GM12892 (cell line): ENCODE data around the gene MEIOB.

Experiments
- DNase-seq: peaks from one replicate; pipeline ENCODE4 v3.0.0; 2011; ENCODE audit not compliant: insufficient read length
- FAIRE-seq: peaks from 2 replicates; lab custom pipeline; 2011; peaks lifted over from hg19 to GRCh38; lab: Jason Lieb, UNC
- POLR2A ChIP-seq: IDR thresholded peaks from 2 replicates; pipeline ENCODE4 v1.6.1; 2011; ENCODE audit warnings: low read depth, low read length, control low read depth
- POLR2AphosphoS5 ChIP-seq: IDR thresholded peaks from 2 replicates; pipeline ENCODE4 v1.6.1; 2011; ENCODE audit warnings: low read depth, low read length, control low read depth
- TAF1 ChIP-seq: IDR thresholded peaks from 2 replicates; pipeline ENCODE4 v1.6.1; 2011; ENCODE audit warnings: low read depth, mild to moderate bottlenecking, control low read depth, low read length, borderline replicate concordance

The MEIOB gene

DNA sequence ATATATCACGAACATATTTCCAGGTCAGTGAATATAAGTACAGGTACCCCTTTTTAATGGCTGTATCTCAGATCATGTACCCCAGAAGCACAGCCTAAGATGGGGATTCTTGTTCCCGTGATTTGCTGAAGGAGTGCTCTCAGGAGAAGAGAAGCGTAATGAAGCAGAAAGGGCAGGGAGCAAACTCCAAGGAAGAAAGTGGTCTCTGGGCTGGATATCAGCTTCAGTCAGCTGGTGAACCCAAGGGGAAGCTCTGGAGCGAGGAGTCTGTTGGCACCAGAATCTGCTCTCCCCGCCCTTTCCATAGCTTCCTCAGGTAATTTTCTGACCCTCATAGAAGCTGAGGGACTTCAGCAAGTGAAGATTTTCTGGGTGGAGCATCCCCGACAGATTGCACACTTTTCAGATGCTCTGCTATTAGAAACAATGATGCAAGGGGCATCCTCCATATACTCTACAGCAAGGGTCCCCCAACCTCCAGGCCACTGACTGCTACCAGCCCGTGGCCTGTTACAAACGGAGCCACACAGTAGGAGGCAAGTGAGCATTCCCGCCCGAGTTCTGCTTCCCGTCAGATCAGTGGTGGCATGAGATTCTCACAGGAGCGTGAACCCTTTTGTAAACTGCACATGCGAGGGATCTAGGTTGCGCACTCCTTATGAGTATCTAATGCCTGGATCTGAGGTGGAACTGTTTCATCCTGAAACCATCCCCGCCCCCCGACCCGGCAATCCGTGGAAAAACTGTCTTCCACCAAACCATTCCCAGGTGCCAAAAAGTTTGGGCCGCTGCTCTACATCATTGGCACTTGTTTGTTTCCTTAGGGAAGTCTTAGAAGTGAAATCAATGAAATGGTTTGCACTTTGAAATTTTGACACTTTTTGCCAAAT, 40.5 kb downstream of the MEIOB start:
- FAIRE-seq (no peak), DNase-seq (no peak)
- no peak for TF ChIP-seq POLR2AphosphoS5
- TF ChIP-seq POLR2A = no peak
- TF ChIP-seq TAF1 = no peak

DNA sequence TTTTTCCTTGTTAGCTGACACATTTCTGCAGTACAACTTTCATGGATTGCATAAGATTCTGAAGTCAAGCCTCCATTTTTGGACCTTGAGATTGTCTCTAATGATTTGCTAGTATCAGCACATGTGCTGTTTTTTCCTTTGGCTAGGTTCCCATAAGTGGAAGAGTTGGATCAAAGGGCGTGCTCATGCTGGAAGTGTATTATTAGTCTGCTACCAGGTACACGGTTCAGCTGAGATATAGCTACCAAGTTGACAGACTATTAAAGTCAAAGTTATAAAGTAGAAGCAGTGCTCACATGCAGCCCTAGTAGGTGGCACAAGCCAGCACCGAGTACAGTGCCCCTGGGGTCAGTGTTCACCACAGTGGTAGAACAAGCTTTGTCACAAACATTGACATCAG, 41.8 kb downstream of the MEIOB start:
- no peak for FAIRE-seq
- TF ChIP-seq TAF1 (no peak), POLR2A (no peak), POLR2AphosphoS5 (no peak)
- DNase-seq = no peak

DNA sequence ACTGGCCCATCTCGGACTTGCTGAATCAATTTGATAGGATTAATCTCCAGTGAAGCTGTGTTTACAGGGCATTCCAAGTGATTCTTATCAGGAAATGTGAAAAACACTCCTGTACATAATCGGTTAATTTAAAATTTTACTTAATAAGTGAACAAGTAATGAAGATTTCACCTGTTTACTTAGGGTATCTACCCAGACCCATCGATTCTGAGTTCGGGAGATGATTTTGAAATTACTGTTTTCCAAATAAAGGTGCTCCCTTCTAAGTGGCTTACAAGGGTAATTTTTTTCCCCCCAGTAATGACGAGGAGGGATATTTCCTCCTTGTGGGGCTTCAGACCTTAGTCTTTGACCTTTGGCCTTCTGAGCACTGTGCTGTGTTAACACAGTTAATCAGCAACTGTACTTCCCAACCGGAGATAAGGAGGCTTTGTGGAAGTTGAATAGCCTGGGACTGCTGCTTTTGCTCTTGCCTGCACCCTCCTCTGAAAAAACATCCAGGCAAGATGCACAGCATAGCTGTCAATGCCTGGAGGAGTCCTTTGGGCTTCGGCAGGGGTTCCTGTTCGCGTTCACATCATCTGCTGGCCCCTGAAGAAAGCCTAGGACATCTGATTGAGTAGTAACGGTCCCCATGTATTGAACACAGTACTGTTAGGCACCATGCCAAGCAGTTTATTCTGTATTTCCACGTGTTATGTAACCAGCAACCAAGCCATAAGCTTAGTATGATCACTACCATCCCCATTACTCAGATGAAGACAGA, 43.1 kb downstream of the MEIOB start:
- FAIRE-seq (no peak), DNase-seq (no peak)
- no peak for TF ChIP-seq POLR2AphosphoS5
- TF ChIP-seq POLR2A = no peak

DNA sequence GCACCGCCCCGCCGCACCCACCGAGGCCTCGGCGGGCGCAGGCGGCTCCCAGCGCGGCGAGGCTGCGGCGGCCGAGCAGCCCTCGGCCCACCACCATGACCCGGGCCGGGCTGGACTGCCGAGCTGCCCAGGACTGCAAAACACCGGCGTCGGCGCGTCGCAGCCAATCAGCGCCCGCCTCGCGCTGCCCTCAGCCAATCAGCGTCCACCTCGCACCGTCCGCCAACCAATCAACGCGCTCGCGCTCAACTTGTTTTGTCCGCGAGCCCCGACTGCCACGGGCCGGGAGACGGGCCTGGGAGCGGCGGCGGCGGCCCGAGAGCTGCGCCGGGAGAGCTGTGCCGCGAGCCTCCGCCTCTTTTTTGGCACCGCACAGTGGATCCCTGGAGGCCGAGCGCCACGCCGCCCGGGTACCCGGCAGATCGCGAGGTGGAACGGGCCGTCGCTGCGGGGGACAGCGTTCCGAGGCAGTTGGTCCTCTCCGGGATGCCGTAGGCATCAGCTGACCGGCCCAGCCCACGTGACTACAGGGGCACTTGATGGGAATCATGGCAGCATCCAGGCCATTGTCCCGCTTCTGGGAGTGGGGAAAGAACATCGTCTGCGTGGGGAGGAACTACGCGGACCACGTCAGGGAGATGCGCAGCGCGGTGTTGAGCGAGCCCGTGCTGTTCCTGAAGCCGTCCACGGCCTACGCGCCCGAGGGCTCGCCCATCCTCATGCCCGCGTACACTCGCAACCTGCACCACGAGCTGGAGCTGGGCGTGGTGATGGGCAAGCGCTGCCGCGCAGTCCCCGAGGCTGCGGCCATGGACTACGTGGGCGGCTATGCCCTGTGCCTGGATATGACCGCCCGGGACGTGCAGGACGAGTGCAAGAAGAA, 45.0 kb downstream of the MEIOB start, which contains the start of the genes FAHD1 and HAGH:
Gene FAHD1 (plus strand): TSS at position 516 of the 883 bp plus-strand sequence. CDS start 33 bp downstream, at position 549.
Gene HAGH (minus strand): TSS at position 135 of the 883 bp plus-strand sequence. CDS start 38 bp downstream, at position 97.
- peak; percentile 30; the same call in 1 of the 2 replicates for TF ChIP-seq TAF1
- TF ChIP-seq POLR2A = peak; percentile 71; the same call in 1 of the 2 replicates
- TF ChIP-seq POLR2AphosphoS5 = peak; percentile 77
- FAIRE-seq (peak; percentile 97), DNase-seq (peak; percentile 98)

DNA sequence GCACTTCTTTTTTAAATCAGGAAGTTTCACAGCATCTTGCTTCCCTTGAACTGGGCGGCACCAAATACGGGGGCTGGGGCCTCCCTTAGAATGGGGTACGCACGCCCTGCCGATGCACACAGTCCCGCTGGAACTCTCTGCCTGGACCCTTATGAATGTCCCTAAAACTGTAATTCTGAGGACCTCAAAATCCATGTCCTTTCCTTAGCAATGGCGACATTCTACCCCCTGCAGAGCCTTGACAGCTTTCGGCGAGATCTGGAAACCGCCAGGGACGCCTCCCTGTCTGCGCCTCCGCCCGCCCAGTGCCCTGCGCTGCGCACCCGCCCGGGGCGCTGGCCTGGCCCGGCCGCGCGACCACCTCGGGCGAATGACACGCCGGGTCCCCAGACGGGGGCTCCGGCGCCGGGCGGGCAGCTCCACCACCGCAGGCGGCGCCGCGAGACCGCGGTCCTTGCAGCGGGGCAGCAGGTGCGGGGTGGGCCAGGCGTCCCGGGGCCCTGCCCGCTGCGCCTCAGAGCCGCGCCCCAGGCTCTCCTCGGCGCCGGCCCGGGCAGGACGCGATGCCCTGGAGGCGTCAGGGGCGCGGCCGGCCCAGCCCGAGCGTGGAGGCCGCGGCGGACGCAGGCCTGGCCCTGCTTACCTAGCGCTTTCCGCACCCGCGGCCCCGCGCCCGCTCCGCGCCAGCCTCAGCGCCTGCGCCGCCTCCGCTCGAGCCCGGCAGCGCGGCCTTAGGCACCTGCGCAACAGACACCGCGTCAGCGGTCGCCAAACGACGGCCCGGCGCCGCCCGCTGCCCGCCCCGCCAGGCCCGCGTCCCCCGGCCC, 45.9 kb downstream of the MEIOB start:
- FAIRE-seq (peak; percentile 30), DNase-seq (no peak)
- no peak for TF ChIP-seq POLR2A
- no peak for TF ChIP-seq TAF1
- no peak for TF ChIP-seq POLR2AphosphoS5

DNA sequence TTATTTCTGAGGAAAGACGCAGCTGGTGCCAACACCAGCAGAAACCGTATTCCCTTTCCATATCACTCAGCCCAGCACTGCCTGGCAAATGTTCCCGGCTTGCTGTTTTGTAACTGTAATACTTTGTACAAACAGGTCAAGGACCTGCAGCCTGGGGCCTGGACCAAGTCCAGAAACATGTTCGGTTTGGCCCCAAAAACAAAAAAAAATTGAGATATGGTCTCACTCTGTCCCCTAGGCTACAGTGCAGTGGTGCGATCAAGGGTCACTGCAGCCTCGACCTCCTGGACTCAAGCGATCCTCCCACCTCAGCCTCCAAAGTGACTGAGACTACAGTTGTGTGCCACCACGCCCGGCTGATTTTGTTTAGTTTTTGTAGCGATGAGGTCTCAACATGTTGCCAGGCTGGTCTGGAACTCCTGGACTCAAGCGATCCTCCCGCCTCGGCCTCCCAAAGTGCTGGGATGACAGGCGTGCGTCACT, 46.5 kb downstream of the MEIOB start:
- TF ChIP-seq POLR2A = no peak
- TF ChIP-seq TAF1 = no peak
- no peak for TF ChIP-seq POLR2AphosphoS5
- FAIRE-seq = no peak

DNA sequence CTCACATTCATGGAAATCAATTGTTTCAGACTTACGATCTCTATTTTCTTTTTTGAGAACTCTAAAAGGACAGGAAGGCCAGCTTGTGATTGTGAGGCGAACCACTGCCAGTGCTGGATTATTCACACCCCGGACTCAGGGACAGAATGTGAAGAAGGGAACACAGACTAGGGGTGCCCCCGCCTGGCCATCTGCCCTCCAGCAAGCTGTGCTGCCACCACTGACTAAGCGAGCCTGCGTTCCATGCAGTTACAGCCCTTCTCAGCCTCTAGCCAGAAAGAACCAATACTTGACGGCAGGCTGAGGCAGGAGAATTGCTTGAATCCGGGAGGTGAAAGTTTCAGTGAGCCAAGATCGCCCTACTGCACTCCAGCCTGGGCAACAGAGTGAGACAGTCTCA, 48.1 kb downstream of the MEIOB start:
- TF ChIP-seq POLR2A = no peak
- no peak for TF ChIP-seq POLR2AphosphoS5
- no peak for TF ChIP-seq TAF1
- peak; percentile 17 for FAIRE-seq
- DNase-seq = no peak

More for the DNA sequence above, 46.5 kb downstream of the MEIOB start:
- no peak for DNase-seq

DNA sequence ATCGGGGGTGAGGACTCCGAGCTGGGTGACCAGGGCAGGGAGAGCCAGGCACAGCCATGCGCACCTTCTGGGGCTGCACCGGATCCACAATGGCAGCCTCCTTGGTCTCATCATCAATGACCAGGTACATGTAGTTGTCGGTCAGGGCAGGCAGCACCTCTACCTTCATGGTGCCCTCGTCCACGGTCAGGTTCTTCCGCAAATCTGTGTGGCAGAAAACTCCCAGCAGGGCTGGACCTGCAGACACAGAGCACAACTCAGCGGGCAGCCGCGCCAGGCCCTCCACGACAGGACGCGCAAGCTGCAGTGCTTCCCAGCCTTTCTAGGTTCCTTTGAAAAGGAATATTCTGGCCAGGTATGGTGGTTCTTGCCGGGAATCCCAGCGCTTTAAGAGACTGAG, 49.2 kb downstream of the MEIOB start:
- FAIRE-seq (no peak), DNase-seq (no peak)
- no peak for TF ChIP-seq TAF1
- no peak for TF ChIP-seq POLR2A
- TF ChIP-seq POLR2AphosphoS5 = no peak

DNA sequence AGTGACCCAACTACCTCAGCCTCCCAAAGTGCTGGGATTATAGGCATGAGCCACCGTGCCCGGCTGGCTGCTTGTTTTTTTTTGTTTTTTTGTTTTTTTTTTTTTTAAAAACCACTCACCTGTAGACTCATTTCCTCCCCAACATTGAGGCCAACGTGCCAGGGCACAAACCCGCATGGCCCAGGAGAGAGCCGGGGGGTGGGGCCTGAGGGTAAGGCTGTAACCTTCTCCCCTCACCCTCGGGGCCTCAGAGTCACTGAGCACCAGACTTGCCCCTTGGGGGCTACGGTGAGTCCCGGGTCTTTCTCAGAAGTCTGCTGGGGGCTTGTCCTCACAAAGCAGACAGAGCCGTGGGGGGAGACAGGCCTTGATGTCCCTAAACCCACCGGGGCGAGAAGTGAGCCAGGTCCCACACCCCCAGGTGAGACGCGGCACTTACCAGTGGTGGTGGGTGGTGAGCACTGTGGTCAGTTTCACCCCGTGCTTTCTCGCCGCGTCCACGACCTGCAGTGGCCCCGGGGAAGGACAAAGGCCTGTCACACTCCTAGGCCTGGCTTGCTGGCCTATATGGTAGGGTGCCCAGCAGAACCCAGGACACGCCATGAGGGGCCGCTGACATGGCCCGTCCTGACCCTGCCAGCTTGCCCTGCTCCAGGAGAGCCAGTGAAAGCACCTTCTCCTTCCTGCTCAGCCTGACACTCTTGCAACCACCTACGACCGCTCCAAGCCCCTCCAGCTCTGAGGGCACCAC, 49.9 kb downstream of the MEIOB start:
- TF ChIP-seq TAF1 = no peak
- no peak for TF ChIP-seq POLR2A
- TF ChIP-seq POLR2AphosphoS5 = no peak
- FAIRE-seq (no peak), DNase-seq (no peak)
